HG03039 (cell line): ENCODE results near the gene SLC11A2.
"Not testable (repeated sequence)": the region's sequence is repeated elsewhere in the genome, so short reads cannot be mapped to it uniquely, and the experiment has no call there.

Source experiments
- ATAC-seq: cut with Tn5 transposase; IDR thresholded peaks from one replicate; pipeline ENCODE4 v1.9.1; 2021; ENCODE audit warnings: mild to moderate bottlenecking, moderate library complexity; ENCODE audit not compliant: unreplicated experiment

SLC11A2 gene

GRCh38 chr12:50991291-50991690, 34.9 kb downstream of the SLC11A2 start:
- ATAC-seq = no peak

DNA sequence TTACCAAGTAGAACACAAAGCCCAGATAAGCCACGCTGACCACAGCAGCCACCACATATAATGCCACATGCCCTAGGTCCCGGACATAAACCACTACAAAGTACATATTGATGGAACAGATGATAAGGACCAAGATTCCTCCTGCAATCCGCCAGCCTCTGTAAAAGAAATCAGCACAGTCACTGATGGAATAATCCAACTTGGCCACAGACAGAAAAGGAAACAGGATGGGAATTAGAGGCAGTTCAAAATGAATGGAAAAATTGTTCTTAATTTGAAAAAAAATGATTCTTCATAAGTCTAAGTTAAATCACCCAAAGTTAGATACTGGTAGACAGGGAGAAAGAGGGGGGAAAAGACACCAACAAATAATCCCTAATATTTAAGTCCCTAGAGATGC, 35.4 kb downstream of the SLC11A2 start:
- ATAC-seq = no peak

DNA sequence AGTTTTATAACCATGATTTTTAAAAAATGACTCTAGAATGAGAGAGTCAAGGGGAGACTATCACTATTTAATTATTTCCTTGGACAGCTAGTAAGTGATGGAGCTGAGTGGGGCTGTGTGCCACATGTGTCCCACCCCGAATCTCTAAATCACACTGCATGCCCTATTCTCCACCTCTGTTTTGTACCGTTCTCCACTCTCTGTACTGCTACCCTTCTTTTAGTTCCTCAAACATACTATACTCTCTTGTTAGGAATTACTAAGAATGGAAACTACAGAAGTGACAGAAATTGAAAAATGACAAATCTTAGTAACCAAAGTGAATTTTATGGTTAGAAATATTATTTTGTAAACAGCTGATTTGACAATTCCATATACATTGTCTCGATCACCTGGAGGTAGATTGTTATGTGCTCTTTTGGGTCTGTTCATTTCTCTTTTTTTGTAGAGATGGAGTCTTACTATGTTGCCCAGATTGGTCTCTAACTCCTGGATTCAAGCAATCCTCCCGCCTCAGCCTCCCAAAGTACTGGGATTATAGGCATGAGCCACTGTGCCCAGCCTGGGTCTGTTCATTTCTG, 35.9 kb downstream of the SLC11A2 start:
- ATAC-seq = no peak

DNA sequence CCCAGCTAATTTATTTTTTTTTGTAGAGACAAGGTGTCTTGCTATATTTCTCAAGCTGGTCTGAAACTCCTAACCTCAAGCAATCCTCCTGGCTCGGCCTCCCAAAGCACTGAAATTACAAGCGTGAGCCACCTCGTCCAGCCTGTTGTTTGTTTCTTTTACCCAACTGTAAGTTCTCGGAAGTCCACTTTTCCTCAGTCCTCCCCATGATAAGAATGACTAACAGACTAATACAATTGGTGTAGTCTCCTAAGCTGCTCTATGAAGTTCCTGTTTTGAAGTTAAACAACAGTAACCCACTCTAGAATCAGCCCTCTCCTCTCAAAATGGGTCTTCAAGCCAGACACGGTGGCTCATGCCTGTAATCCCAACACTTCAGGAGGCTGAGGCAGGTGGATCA, 37.3 kb downstream of the SLC11A2 start:
- ATAC-seq = no peak

- no peak for ATAC-seq
Measured at GRCh38 chr12:50988051-50988450, 38.1 kb downstream of the SLC11A2 start.

- ATAC-seq = no peak
Measured at GRCh38 chr12:50986966-50987737, 39.0 kb downstream of the SLC11A2 start.

- no peak for ATAC-seq
Measured at GRCh38 chr12:50985322-50985721, 40.9 kb downstream of the SLC11A2 start.

- ATAC-seq = no peak
Measured at GRCh38 chr12:50984586-50985298, 41.4 kb downstream of the SLC11A2 start.

- ATAC-seq = no peak
Measured at GRCh38 chr12:50981319-50982239, 44.6 kb downstream of the SLC11A2 start.

DNA sequence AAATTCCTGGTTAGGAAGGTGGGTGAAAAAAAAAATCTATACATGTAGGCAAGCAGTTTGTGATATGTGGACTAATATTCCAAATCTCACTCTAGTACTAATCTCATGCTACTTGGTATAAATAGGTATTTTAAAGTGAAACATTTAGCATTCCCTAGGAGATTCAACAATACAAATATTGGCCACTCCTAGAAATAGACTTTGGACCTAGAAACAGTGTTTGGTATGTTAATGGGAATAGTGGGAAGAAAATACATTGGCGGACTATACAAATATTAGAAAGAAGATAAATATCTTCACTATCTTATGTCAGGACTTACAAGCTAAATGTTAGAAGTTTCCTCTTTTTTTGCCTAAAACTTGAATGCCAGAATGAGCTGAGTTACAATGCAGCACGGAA, 45.6 kb downstream of the SLC11A2 start:
- ATAC-seq = no peak

DNA sequence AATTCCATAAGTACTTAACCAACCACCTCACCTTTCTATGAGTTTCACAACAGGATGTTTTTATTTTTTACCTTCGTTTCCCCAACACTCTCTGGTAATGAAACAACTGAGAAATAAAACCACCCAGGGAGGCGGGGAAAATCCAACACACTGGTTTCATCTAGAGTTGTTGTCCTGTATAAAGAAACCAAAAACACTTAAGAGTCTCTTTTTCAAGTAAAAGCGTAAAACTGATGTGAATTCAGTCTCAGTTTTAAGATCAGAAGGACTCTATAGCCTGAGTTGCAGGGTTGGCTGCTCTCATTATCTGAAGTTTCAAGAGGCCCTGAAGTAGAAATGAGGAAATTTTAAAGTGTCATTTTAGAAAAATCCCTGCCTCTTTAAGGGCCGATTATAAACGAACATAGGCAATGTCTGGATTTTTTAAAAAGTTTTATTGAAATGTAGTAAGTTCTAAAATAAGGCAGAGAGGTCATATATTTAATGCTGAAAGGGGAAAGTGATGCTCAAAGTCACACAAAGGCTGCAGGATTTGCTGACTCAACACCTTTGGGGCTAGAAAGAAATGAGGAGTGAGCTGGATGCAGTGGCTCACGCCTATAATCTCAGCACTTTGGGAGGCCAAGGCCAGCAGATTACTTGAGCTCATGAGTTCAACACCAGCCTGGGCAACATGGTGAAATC, 46.7 kb downstream of the SLC11A2 start:
- no peak for ATAC-seq

DNA sequence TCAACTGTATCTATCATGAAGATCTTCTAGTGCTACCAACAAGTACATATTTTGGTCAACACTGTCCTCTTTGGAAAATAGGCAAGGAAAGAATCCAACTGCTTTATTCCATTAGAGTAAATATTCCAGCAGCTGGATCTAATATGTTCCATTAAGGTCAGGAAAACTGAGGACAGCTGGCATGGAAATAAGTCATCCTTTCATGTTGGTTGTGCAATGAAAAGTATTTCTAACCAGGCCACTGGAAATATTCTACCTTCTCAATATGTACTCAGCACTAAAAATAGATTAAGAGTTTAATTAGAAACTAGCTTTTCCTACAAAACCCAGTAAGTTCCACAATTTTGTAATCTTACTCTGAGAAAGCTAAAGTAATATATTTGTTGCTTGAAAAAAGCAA, 54.2 kb downstream of the SLC11A2 start:
- ATAC-seq = no peak

GRCh38 chr12:50964432-50964831, 61.8 kb downstream of the SLC11A2 start:
- no peak for ATAC-seq

DNA sequence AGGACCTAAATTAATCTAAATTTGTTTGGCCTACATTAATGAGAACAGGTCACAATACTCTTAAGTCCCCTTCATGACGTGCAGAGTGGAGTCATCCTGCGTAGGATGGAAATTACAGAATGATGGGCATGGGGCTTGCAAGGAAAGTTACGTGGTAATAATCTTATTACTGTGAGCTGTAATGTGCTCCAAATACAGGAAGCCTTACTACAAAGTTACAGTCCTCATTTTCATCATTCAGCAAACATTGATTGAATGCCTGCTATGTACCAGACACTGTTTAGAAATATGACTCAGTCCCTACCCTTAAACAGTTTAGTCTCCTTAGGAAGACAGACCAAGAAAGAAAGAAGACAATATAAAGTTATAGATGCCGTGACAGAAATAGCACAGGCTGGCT, 64.5 kb downstream of the SLC11A2 start:
- ATAC-seq = no peak

DNA sequence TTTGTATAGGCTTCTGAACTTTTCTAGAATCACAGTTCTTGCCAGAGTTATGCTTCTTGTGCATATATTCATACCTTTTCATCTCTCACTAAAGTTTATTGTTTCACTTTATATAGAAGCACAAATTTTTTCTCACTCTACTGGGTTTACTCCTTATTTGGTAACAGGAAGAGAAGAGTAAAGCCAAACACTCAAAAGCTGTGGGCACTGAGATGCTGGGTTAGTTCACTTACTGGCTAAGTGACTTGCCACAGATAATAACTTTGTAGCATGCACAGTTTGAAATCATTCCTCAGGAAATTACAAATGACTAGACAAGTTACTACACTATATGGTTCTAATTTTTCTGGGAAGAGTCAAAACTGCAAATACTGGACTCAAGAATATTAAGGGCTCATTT, 66.1 kb downstream of the SLC11A2 start:
- no peak for ATAC-seq

DNA sequence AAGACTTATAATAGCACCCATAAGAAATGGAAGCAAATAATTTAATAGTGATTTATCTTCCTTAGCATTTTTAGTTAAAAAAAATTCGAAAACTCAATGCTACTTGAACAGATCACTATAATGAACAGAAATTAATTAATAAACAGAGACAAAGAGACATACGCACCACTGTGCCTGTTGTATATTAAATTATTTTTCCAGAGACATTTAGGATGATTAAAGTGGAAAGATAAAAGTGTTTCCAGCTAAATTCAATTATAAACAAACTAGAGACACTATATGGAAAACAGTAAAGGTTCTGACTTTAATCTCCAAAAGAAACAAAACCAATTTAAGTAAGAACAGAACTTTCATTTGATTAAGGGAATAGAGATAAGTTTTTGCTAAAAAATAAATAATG, 70.5 kb downstream of the SLC11A2 start:
- no peak for ATAC-seq

DNA sequence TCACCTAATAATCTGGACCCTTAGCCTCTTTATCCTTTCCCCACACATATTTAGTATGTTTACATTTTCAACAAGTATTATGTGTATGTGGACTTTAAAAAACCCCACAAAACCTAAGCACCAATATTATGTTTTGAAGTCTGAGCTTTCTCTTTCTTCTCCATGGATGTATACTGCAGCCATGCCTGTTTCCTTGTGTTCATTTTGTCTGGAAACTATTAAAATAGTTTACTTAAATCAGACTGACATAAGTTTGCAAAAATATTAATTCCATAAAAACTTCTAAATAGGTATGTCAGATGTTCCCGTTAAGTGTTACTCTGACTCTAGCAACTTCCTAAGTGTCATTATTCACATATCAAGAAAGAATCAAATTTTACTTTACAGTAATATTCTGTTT, 70.9 kb downstream of the SLC11A2 start:
- ATAC-seq = no peak

- not testable (repeated sequence) for ATAC-seq
Measured at GRCh38 chr12:50954789-50955188, 71.4 kb downstream of the SLC11A2 start.

DNA sequence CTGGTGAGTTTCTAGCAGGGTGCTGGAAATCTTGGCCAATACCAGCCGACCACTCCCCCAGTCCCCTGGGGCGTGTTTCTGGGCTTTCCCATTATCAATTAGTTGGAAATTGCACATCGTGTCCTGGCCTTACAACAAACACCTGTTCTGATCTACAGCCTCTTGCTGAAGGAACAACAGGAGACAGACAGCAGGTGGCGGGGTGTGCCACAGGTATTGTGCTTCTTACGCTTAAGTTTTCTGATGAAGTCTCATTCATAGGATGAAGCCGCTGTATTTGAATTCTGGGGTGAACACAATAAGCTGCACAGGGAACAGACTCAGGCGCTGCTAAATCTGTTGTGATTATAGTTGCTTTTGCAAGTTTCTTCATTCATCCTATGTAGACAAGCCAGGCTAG, 73.1 kb downstream of the SLC11A2 start:
- ATAC-seq = no peak

DNA sequence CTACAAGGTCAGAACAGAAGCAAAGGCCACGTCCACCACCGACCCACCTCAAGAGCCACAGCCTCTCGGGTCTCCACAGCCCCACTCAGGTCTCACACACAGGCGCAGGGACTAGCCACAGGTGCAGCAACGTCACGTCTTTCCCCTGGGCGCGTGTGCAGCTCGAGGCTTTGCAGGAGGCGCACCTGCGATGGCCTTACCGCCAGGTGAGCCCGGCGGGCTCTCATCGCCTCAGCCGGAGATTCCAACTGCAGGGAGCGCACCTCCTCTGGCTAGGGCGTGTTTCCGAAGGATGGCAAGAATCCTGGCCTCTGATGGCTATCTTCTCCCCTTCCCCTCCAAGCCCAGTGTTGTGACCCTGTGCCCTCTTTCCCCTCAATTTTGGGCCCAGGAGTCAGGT, 73.7 kb downstream of the SLC11A2 start, which contains the start of gene HIGD1C:
Gene HIGD1C (plus strand): TSS at position 35 of the 400 bp plus-strand sequence. CDS start 1,455 bp downstream, outside the sequence.
- ATAC-seq = no peak
